Fibroblast of lung (primary cell): ENCODE measurements around the gene GAL. TPM values are rescaled to one million over a fixed set of nuclear protein-coding genes. Genes with fewer than 3 reads are reported as not detected.
A peak's percentile ranks its signal among the peaks of the same experiment; 100 is the strongest.

Experiments used
- DNase-seq, 2 donors: peaks; one replicate each; pipeline versions ENCODE4 v3.0.0 to v3.0.0-alpha.2; 2010; ENCODE audit warnings: low read depth in 2 of 2
- H2AFZ ChIP-seq: 2 replicates; pipeline ENCODE4 v1.5.1; 2012; ENCODE audit warnings: low read length, control low read depth, inconsistent platforms
- H3K27ac ChIP-seq: 2 replicates; pipeline ENCODE4 v1.5.1; 2011; ENCODE audit warnings: low read length, control low read depth; ENCODE audit not compliant: insufficient read depth
- H3K27me3 ChIP-seq: 2 replicates; pipeline ENCODE4 v1.5.1; 2011; ENCODE audit warnings: mild to moderate bottlenecking, low read length; ENCODE audit not compliant: control insufficient read depth, insufficient read depth
- H3K36me3 ChIP-seq: 2 replicates; pipeline ENCODE4 v1.5.1; 2011; ENCODE audit warnings: low read length; ENCODE audit not compliant: control insufficient read depth, insufficient read depth
- H3K4me1 ChIP-seq: 2 replicates; pipeline ENCODE4 v1.5.1; 2011; ENCODE audit warnings: low read length; ENCODE audit not compliant: control insufficient read depth, insufficient read depth; ENCODE audit errors: extremely low read depth
- H3K4me2 ChIP-seq: 2 replicates; pipeline ENCODE4 v1.5.1; 2011; ENCODE audit warnings: low read length, control low read depth; ENCODE audit not compliant: insufficient read depth; ENCODE audit errors: extremely low read depth
- H3K4me3 ChIP-seq, 4 experiments: fragments of 200-600 bp in 1 of 4; sonication (generic) in 1 of 4; replicated peaks in 1 of 4; 2 replicates each; pipeline ENCODE4 v1.5.1; 2011 to 2016; ENCODE audit warnings: low read length in 4 of 4, low read depth in 3 of 4, mild to moderate bottlenecking in 3 of 4, control low read depth in 2 of 4, inconsistent platforms in 1 of 4, mixed read lengths in 1 of 4; ENCODE audit not compliant: insufficient read depth in 1 of 4; ENCODE audit errors: control extremely low read depth in 1 of 4
- H3K79me2 ChIP-seq: 2 replicates; pipeline ENCODE4 v1.5.1; 2012; ENCODE audit warnings: mild to moderate bottlenecking, low read length, inconsistent platforms; ENCODE audit not compliant: control insufficient read depth, insufficient read depth
- H3K9ac ChIP-seq: 2 replicates; pipeline ENCODE4 v1.5.1; 2011; ENCODE audit warnings: mild to moderate bottlenecking, low read length, control low read depth; ENCODE audit not compliant: insufficient read depth
- H3K9me3 ChIP-seq: 2 replicates; pipeline ENCODE4 v1.5.1; 2012; ENCODE audit warnings: low read depth, low read length; ENCODE audit not compliant: control insufficient read depth, insufficient read depth
- H4K20me1 ChIP-seq: 2 replicates; pipeline ENCODE4 v1.5.1; 2011; ENCODE audit warnings: low read length; ENCODE audit not compliant: control insufficient read depth, insufficient read depth; ENCODE audit errors: extremely low read depth
- CTCF ChIP-seq, 2 donors: IDR thresholded peaks in 1 of 2; conservative IDR thresholded peaks in 1 of 2; 1 replicate in 1 of 2; 2 replicates in 1 of 2; pipeline ENCODE4 v1.5.1; 2011 to 2012; ENCODE audit warnings: low read length in 2 of 2, control low read depth in 1 of 2, inconsistent platforms in 1 of 2, low read depth in 1 of 2, mild to moderate bottlenecking in 1 of 2
- EZH2 ChIP-seq: IDR thresholded peaks from 2 replicates; pipeline ENCODE4 v1.5.1; 2012; ENCODE audit warnings: low read length, control low read depth, mild to moderate bottlenecking; ENCODE audit errors: missing control alignments
- polyA plus RNA-seq, 2 donors: library from polyadenylated mRNA; depleted of rRNA in 1 of 2; stranded (reverse) in 1 of 2; unstranded in 1 of 2; fragments of >200 nt; gene quantifications; 2 replicates each; pipeline ENCODE4 v1.2.1, GENCODE V29; 2011 to 2012; ENCODE audit warnings: missing spikeins in 1 of 2
- total RNA-seq: library from RNA; depleted of rRNA; stranded (reverse); fragments of >200 nt; gene quantifications from 2 replicates; pipeline ENCODE4 v1.2.1, GENCODE V29; 2014

Gene GAL
- total and polyA plus RNA-seq, 2 donors (not counting 1 experiment from before 2014, with no cell fraction given), result 1.6 to 5.4 TPM

- no peak overlapping the region for H3K27ac ChIP-seq
- H4K20me1 ChIP-seq, result no peaks in the 10 kb centered on the region
- peaks cover 4% of the 10 kb centered on the region for H3K27me3 ChIP-seq
- H3K9ac ChIP-seq, result no peak overlapping the region
- no peak for TF ChIP-seq CTCF (conservative IDR thresholded peaks at IDR 0.05 in 1 of 2, IDR thresholded peaks at IDR 0.05 in 1 of 2; ENCODE audit: low read depth in 1 of 2, low read length in 2 of 2)
- no peak for TF ChIP-seq EZH2
- no peak overlapping the region for H3K4me2 ChIP-seq
- no peaks in the 10 kb centered on the region for H3K9me3 ChIP-seq
- H3K36me3 ChIP-seq, result no peaks in the 10 kb centered on the region
- no peaks in the 10 kb centered on the region for H3K79me2 ChIP-seq
- no peaks in the 10 kb centered on the region for H3K4me1 ChIP-seq
- H3K4me3 ChIP-seq, result no peak overlapping the region
- no peak for DNase-seq
- no peak overlapping the region for H2AFZ ChIP-seq
Measured at GRCh38 chr11:68641880-68642279, 42.5 kb upstream of the GAL start.

GRCh38 chr11:68643585-68643984, 40.8 kb upstream of the GAL start:
- H3K4me1 ChIP-seq, result no peaks in the 10 kb centered on the region
- H2AFZ ChIP-seq, result no peak overlapping the region
- H3K9ac ChIP-seq, result no peak overlapping the region
- TF ChIP-seq CTCF (conservative IDR thresholded peaks at IDR 0.05 in 1 of 2, IDR thresholded peaks at IDR 0.05 in 1 of 2; ENCODE audit: low read depth in 1 of 2, low read length in 2 of 2) (peak in 1 of 2 donors; percentile 35), EZH2 (no peak)
- no peaks in the 10 kb centered on the region for H3K9me3 ChIP-seq
- DNase-seq, result peak; percentile 17 to 49
- H3K4me2 ChIP-seq, result no peak overlapping the region
- no peaks in the 10 kb centered on the region for H3K79me2 ChIP-seq
- H3K27me3 ChIP-seq, result peaks cover 8% of the 10 kb centered on the region
- no peak overlapping the region for H3K27ac ChIP-seq
- H4K20me1 ChIP-seq, result no peaks in the 10 kb centered on the region
- no peaks in the 10 kb centered on the region for H3K36me3 ChIP-seq
- no peak overlapping the region for H3K4me3 ChIP-seq

- Histone ChIP-seq H3K36me3 (no peaks in the 10 kb centered on the region), H4K20me1 (no peaks in the 10 kb centered on the region), H3K9me3 (no peaks in the 10 kb centered on the region), H3K4me2 (no peak overlapping the region), H3K79me2 (no peaks in the 10 kb centered on the region), H3K4me3 (no peak overlapping the region), H2AFZ (no peak overlapping the region), H3K27me3 (peaks cover 13% of the 10 kb centered on the region), H3K4me1 (no peaks in the 10 kb centered on the region), H3K9ac (no peak overlapping the region), H3K27ac (no peak overlapping the region)
- no peak for TF ChIP-seq EZH2
- TF ChIP-seq CTCF (conservative IDR thresholded peaks at IDR 0.05 in 1 of 2, IDR thresholded peaks at IDR 0.05 in 1 of 2; ENCODE audit: low read depth in 1 of 2, low read length in 2 of 2), result no peak
- no peak for DNase-seq
Measured at GRCh38 chr11:68646832-68647231, 37.5 kb upstream of the GAL start.
